ENCODE measurements around the gene HDAC4. TPM values are rescaled to one million over a fixed set of nuclear protein-coding genes. Genes with fewer than 3 reads are reported as not detected.
A peak's percentile ranks its signal among the peaks of the same experiment; 100 is the strongest.

Gene HDAC4
- total and polyA plus RNA-seq, 8 donors, result 1.7 to 98.8 (median 24.5) TPM

DNA sequence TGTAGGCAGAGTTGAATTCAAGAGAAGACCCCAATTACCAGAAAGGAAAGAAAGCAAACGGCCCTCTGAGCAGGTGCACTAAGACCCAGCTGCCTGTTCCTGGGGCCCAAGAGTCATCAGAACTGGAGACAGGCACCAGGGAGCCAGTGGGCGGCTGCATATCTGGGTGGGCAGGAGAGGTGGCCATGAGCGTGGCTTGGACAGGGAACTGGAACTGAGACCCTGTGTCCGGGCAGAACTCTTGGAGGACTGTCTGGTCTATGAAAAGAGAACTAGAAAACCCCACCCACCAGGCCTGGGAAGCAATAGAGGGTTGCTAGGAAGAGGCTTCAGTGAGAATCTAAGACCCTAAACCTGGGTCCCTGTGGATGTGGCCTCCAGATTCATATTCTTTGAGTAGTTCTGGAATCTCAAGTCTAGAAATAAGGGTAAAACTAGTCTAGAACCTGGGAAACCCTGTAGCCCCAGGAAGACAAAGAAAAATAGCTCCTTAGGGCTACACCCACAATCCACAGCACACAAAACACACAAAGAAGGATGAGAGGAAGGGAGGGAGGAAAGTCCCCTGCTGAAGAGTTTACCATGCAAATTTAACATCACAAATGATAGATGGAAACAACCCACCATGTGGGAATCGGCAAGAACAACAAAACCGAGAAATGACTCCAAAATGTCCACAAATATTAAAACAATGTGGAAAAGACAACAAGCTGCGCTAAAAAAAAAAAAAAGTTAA is 147.0 kb downstream of the HDAC4 start:
- 81 to 91% (median 87%) methylated on average over 7 of the region's 7 CpGs for WGBS, 5 donors
- Histone ChIP-seq H3K27me3 (no peaks in the 10 kb centered on the region), H3K4me3 (no peak overlapping the region), H3K36me3 (no peaks in the 10 kb centered on the region), H3K4me1 (peaks cover 0 to 63% (median 36%) of the 10 kb centered on the region in 4 donors), H3K9me3 (peaks cover 0 to 4% (median 2%) of the 10 kb centered on the region in 4 donors), H3K27ac (peak overlapping the region in 4 of 5 donors; percentile 41 to 53 (median 51))
- TF ChIP-seq EP300 (IDR thresholded peaks at IDR 0.05) (no peak), POLR2A (IDR thresholded peaks at IDR 0.05) (no peak), POLR2AphosphoS5 (IDR thresholded peaks at IDR 0.05) (no peak)
- TF ChIP-seq, protein P1, sequence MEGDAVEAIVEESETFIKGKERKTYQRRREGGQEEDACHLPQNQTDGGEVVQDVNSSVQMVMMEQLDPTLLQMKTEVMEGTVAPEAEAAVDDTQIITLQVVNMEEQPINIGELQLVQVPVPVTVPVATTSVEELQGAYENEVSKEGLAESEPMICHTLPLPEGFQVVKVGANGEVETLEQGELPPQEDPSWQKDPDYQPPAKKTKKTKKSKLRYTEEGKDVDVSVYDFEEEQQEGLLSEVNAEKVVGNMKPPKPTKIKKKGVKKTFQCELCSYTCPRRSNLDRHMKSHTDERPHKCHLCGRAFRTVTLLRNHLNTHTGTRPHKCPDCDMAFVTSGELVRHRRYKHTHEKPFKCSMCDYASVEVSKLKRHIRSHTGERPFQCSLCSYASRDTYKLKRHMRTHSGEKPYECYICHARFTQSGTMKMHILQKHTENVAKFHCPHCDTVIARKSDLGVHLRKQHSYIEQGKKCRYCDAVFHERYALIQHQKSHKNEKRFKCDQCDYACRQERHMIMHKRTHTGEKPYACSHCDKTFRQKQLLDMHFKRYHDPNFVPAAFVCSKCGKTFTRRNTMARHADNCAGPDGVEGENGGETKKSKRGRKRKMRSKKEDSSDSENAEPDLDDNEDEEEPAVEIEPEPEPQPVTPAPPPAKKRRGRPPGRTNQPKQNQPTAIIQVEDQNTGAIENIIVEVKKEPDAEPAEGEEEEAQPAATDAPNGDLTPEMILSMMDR (IDR thresholded peaks at IDR 0.05), result no peak
- peak in 1 of 2 donors; percentile 25 for DNase-seq
- intact Hi-C loops (cut with DNase I; ENCODE audit: low total_unique reads), result no loop called here

- intact Hi-C loops (cut with DNase I; ENCODE audit: low total_unique reads), result no loop called here
- TF ChIP-seq, protein P1 (IDR thresholded peaks at IDR 0.05), result no peak
- TF ChIP-seq EP300 (IDR thresholded peaks at IDR 0.05), result no peak
- TF ChIP-seq POLR2AphosphoS5 (IDR thresholded peaks at IDR 0.05), result no peak
- no peak for TF ChIP-seq POLR2A (IDR thresholded peaks at IDR 0.05)
- Histone ChIP-seq H3K9me3 (peaks cover 0 to 4% (median 1%) of the 10 kb centered on the region in 4 donors), H3K27ac (peak overlapping the region in 4 of 5 donors; percentile 41 to 53 (median 51)), H3K27me3 (no peaks in the 10 kb centered on the region), H3K36me3 (no peaks in the 10 kb centered on the region), H3K4me3 (no peak overlapping the region), H3K4me1 (peaks cover 0 to 63% (median 34%) of the 10 kb centered on the region in 4 donors)
- WGBS, 5 donors, result 78 to 92% (median 86%) methylated on average over 7 of the region's 7 CpGs
- DNase-seq, result no peak
Observed at GRCh38 chr2:239253264-239253663, 147.6 kb downstream of the HDAC4 start.

GRCh38 chr2:239252801-239253200 is 148.0 kb downstream of the HDAC4 start:
- 68 to 85% (median 80%) methylated on average over 19 of the region's 19 CpGs for WGBS, 5 donors
- H3K27me3 ChIP-seq, result no peaks in the 10 kb centered on the region
- no peak for TF ChIP-seq EP300 (IDR thresholded peaks at IDR 0.05)
- TF ChIP-seq POLR2AphosphoS5 (IDR thresholded peaks at IDR 0.05), result peak in 1 of 3 donors; percentile 50
- TF ChIP-seq, protein P1 (IDR thresholded peaks at IDR 0.05), result no peak
- H3K4me1 ChIP-seq, result peaks cover 0 to 64% (median 34%) of the 10 kb centered on the region in 4 donors
- H3K4me3 ChIP-seq, result no peak overlapping the region
- H3K9me3 ChIP-seq, result peaks cover 0 to 4% (median 0%) of the 10 kb centered on the region in 4 donors
- H3K27ac ChIP-seq, result peak overlapping the region in 4 of 5 donors; percentile 41 to 53 (median 51)
- DNase-seq, result no peak
- intact Hi-C loops (cut with DNase I; ENCODE audit: low total_unique reads), result no loop called here
- H3K36me3 ChIP-seq, result no peaks in the 10 kb centered on the region

DNA sequence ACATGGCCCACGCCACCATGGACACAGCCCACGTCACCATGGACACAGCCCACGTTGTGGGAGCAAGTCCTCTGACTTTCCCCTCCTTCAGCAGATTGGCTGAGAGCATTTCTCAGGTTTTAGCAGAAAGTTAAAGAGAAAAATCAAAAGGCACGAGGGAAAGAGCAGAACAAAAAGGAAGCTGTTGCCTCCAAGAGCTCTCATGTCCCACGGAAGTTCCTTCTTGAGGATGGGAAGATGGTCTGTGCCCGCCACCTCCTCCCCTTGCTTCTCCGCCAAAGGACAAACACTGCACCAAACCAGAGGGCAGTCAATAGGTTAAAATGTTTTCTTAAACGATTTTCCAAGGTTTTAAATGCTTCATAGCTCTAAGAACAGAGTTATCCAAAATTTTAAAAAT is 148.4 kb downstream of the HDAC4 start:
- intact Hi-C loops (cut with DNase I; ENCODE audit: low total_unique reads), result no loop called here
- Histone ChIP-seq H3K27ac (peak overlapping the region in 4 of 5 donors; percentile 0 to 53 (median 51)), H3K9me3 (peaks cover 0 to 1% (median 0%) of the 10 kb centered on the region in 4 donors), H3K27me3 (no peaks in the 10 kb centered on the region), H3K4me3 (no peak overlapping the region), H3K36me3 (no peaks in the 10 kb centered on the region), H3K4me1 (peaks cover 0 to 67% (median 35%) of the 10 kb centered on the region in 4 donors)
- no peak for DNase-seq
- WGBS, 5 donors, result 71 to 91% (median 79%) methylated on average over 8 of the region's 8 CpGs
- TF ChIP-seq POLR2A (IDR thresholded peaks at IDR 0.05) (no peak), EP300 (IDR thresholded peaks at IDR 0.05) (no peak), POLR2AphosphoS5 (IDR thresholded peaks at IDR 0.05) (no peak)
- TF ChIP-seq, protein P1 (IDR thresholded peaks at IDR 0.05), result no peak

Measured in stomach (tissue), 9 donors.